HG02571 (cell line): ENCODE data around the gene APCDD1L.

ENCODE experiments used
- ATAC-seq: cut with Tn5 transposase; IDR thresholded peaks from one replicate; pipeline ENCODE4 v1.9.1; 2021; ENCODE audit warnings: mild to moderate bottlenecking, moderate library complexity; ENCODE audit not compliant: unreplicated experiment

The APCDD1L gene

DNA sequence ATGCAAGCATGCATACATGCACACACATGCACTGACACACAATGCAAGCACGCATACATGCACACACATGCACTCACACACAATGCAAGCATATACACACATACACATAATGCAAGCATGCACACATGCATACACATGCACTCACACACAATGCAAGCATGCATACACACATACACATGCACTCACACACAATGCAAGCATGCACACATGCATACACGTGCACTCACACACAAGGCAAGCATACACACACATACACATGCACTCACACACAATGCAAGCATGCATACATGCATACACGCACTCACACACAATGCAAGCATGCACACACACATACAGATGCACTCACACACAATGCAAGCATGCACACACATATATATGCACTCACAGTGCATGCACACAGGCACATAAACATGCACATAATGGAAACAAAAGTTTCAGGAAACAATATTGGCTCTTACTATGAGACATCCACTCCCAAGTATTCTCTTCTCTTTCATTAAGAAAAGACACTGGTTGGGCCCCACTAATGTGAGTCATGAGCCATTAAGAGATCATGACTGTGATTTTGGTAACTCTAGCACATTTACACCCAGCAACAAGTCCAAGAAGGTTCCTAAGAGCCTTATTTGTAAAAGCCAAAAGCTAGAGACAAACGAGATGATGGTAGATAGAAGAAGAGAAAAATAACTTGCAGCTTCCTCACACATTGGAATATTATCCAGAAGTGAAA, 22.2 kb downstream of the APCDD1L start:
- ATAC-seq: no peak

- no peak for ATAC-seq
Observed at GRCh38 chr20:58492074-58492718, 23.0 kb downstream of the APCDD1L start.

DNA sequence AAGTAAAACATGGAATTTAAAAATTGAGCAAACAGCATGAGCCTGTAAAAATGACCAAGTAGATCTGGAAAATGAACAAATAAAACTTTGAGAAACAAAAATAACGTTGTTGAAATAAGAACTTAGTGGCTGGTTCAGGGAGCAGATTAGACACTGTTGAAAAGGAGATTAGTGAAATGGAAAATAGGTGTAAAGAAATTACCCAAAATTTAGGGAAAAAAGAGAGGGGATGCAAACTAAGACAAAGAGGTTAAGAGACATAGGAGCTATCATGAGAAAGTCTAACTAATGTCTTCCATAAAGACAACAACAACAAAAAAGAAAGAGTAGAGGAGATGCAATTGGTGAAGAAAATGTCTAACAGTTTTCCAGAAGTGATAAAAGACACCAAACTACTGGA, 29.0 kb downstream of the APCDD1L start:
- no peak for ATAC-seq

DNA sequence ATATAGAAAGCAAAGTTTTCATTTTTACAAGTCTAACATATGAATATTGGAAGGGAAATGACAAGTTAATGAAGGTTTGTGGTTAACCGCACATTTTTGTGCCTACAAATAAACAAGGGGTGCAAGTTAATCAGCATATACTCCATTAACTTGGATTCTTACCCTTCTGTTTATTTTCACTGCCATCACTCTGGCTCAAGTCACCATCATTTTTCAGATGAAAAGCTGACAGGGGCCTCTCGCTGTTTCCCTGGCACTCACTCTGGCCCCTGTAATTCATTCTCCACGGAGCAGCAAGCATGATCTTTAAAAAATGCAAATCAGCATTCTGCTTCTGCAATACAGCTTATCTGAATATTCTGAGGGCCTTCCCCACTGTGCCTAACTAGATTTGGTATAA, 29.8 kb downstream of the APCDD1L start:
- ATAC-seq: no peak

DNA sequence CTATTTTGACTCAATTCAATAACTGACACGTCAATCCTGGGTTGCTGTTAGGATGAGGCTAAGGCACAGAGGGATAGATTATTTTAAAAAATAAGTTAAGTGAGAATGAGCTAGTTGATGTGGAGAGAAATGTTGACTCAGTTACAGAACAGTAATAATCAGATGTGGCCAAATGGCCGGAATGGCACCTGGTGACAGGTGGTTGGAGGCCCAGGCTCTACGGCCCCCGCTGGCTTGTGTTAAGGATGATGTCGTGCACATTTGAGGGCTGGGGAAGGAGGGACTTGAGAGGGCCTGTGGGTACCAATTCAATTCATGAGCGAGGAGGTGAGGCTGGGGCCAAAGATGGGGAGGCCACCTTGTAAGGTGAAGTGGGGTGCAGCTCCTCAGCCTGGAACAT, 31.7 kb downstream of the APCDD1L start:
- ATAC-seq: no peak

GRCh38 chr20:58483051-58483450, 32.1 kb downstream of the APCDD1L start:
- ATAC-seq: no peak

GRCh38 chr20:58482416-58482815, 32.8 kb downstream of the APCDD1L start:
- no peak for ATAC-seq

DNA sequence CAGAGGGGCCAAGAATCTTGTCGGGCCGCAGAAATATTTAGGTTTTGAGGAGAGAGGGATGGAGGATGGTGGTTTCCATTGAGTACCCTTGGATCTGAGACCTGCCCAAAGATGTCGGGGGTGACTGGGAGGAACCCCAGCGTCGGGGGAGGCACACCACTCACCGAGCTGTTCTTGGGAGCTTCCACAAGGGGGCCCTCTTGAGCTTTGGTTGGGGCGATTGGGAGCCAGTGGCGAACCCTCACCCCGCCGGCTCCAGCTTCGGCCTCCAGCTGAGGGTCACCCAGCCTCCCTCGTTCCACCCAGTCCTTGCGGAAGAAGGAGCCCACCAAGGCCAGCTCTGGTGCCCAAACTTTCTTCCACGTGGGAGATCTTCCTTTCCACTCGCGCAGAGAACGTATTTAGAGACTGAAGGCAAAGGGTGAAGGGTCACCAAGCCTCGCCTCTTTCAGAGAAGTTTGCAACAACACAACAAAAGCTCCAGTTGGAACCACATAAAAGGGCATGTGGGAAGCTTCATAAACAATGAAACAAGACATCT, 33.6 kb downstream of the APCDD1L start:
- ATAC-seq: no peak

GRCh38 chr20:58480551-58481336, 34.5 kb downstream of the APCDD1L start:
- ATAC-seq: no peak

DNA sequence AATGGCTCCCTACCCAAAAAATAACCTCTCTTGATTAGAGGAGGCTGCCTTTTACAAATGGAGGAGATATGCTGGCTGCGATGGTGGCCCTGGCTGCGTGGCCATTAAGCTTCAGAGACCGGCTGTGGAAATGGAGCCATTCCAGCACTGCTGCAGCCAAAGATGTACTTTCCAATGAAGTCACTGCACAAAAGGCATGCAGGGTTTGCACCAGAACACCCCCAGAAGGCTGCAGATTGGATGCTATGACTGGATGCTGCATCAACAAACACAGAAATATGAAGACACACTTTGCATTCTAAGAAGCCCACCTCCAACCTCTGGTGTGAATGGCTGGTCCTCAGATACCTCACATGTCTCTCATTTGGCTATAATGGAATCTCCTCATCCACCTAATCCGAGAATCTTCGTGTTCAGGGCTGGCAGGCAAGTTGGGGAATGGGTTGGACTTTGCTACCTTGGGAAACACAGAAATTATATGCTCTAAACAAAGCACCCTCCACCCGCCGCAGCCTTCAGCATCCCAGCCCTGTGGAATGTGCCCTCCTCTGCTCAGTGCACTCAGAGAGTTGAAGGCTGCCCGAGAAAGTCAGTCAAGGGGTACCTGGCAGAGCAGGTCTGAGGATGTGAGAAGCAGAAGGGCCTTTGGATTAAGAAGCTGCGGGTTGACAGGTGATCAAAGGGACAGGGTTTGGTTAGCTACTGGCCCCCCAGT, 35.3 kb downstream of the APCDD1L start:
- no peak for ATAC-seq

DNA sequence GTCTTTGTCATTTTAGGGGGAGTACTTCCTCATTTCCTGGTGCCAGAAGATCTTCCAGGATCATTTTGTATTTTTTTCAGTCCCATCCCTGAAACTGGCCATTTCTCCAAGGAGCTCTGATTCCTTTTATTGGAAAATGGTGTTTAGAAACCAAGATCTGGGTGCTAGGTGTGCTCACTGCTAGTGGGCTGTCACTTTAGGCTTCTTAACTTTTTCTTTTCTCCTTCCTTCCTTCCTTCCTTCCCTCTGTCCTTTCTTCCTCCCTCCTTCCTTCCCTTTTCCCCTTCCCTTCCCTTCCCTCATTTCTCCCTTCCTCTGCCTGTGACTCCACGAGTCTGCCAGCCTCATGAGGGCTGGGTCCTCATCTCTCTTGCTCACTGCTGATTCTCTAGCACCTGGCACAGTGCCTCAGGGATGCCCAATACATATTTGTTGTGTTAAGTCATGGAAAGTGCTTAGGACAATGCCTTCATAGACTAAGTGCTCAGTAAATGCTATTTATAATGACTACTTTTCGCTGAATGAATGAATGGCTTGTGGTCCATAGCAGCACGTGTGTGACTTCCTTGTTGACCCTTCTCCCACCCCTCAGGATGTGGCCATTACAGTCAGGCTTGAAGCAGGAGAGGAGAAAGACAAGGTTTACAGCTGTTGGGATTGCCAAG, 36.9 kb downstream of the APCDD1L start:
- no peak for ATAC-seq

DNA sequence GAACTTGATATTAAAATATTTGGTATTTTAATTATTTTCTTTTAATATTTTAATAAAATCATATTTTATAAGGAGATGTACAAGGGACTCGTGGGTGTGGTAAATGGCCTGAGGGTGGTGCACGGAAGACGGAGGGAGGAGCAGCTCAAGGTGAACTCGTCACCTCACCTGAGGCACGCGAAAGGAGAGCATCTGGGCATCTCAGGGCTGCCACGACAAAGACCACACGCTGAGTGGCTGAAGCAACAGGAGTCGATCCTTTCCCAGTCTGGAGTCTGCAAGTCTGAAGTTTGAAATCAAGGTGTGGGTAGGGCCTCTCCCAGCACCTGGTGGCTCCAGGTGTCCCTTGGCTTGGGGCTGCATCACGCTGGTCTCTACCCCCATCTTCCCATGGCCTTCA, 39.7 kb downstream of the APCDD1L start:
- ATAC-seq: no peak

DNA sequence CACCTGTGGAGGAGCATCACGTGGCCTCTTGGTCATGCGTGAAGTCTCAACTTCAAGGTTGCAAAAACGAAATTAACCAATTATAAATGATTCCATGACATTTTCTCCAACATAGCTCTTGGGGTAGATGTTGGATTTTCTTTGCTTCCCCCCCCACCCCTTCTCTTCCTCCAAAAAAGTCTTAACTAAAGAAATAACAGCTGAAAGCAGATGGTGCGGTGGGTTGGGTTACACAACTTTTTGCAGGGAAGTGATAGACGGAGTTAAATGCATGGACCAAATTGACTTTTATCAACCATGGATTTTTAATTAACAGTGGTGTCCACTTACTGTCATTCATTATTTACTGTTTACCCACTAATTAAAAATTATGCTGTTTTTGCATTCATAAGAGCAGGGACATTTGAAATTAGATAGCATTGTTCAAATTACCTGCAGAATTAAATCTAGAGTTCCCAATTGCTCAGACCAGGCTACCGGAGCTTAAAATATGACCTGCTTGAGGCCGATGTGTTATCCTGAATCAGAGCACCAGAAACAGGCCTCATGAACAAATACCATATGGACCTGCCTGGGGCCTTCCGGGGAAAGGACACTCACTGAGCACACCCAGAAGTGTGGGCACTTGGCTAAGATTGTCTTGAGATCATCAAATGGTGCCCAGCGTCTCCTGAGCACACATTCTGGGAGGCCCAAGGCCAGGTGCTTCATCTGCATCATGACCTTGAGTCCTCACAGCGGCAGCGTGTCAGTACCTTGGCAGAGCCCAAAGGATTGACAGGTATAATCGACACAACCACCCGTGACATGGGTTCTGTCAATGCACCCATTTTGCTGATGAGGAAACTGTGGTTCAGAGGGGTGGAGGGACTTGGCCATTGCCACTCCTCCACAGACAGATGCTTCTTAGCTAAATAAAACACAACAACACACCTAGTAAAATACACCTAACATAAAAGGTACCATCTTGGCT, 41.5 kb downstream of the APCDD1L start:
- no peak for ATAC-seq

- ATAC-seq: no peak
Observed at GRCh38 chr20:58472273-58473018, 42.8 kb downstream of the APCDD1L start.

DNA sequence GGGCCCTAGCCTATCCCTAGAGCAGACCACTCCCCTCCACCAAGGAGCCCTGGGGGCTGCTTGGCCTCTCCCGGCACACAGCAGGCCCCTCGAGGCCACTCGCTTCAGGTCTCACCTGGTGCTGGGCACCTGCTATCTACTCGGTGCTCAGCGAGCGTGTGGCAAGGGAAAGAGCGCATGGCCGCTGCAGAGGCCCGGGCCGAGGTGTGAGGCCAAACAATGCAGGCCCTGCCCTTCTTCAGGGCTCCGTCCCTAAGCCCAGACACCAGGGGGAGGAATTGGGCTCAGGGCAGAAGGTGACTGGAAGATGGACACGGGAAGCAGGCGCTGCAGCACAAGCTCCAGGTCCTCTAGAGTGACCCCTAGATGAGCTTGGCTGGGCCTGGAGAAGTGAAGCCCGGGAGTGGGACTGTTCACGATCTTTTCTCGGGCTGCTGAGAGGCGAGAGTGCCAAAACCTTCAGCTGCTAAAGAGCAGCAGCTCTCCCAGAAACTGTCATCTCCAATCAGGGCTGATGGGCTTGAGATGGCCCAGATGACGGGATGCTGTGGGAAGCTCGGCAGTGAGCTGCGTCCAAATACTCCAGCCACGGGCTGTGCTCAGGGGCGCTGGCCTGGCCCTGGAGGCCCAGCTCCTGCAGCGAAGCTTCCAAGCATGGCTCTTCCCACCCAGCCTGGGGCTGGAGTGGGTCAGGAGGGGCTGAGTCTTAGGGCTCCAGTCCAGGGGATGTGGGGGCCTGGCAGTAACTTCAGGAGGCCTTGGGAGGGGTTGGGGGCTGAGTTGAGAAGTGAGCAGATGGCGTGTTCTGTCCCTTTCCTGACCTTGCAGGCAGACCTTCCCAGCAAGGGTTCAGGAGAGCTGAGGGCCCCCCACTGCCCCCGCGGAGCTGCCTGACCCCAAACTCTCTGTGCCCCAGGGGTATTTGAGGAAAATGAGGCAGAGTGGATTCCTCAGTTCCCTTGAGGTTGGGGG, 43.7 kb downstream of the APCDD1L start:
- ATAC-seq: no peak

DNA sequence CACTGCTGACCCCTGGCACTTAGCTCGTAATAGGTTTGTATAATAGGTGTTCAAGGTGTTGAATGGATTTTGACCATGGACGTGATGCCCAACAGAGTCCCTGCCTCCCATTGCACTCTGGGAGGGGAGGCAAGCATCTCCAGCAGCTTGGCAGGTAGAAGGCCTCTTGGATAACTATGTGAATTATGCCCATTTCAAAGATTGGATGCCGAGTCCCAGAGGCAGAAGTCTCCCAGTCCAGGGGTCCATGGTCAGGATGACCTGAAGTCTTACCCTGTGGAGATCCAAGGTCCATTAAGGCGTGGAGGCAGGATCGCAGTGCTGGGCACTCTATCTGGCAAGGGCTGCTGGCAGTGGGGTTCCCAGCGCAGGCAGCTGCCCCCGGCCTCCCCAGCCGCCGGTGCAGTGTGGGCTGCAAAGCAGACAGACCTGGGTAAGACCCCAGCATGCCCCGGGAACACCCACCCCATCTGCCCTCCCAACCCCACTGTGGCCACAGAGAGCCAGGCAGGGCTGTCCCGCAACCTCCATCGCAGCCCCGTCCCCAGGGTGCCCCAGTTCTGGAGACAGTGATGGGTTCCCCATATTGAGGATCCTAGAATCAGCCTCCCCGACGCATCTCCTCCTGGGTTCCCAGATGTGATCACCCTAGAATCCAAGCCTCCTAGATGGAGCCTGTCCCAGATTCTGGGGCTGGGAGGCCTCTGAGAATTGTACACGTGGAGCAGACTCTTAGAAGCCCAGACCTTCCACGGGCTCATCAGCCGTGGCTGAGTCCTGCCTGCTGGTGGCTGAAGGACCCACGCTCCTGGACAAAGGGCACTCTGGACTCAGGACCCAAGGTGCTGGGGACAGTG, 44.6 kb downstream of the APCDD1L start:
- ATAC-seq: no peak

DNA sequence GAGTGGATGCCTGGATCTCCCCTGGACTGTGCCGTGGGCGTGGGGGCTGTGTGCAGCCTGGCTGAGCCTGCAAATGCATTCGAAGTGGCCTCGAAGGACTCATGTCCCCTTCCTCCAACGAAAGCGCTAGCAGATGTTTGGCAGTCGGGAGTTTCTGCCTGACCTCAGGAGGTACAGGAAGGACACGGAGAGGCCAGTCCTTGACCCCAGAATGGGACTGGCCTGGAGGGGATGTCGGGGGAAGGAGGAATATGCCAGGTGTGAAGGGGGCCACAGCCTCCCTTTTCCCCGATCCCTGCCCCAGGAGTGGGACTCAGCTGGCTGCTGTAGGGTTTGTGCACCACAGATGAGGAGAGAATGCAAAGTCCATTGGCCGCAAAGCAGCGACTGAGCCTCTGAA, 45.6 kb downstream of the APCDD1L start:
- ATAC-seq: no peak
